Heart right ventricle (tissue), 16 donors: ENCODE data around the gene KAT6B. TPM values are rescaled to one million over a fixed set of nuclear protein-coding genes. Genes with fewer than 3 reads are reported as not detected.

Source experiments
- ATAC-seq, 8 donors: fragments of 200-7000 bp; cut with Tn5 transposase; one replicate each; pipeline ENCODE4 v1.9.1; 2020; ENCODE audit warnings: mild to moderate bottlenecking in 8 of 8, moderate library complexity in 8 of 8, moderate number of reproducible peaks in 1 of 8
- DNase-seq, 2 donors: peaks; one replicate each; pipeline ENCODE4 v3.0.0-alpha.2; 2020
- H3K27ac ChIP-seq, 10 donors: fragments of 200-600 bp; sonication (generic) in 2 of 10; one replicate each; pipeline versions ENCODE4 v1.5.0 to v1.8.0; 2020 to 2022; ENCODE audit warnings: mild to moderate bottlenecking in 3 of 10
- H3K27me3 ChIP-seq, 7 donors: fragments of 200-600 bp; one replicate each; pipeline ENCODE4 v1.8.0; 2021 to 2022; ENCODE audit warnings: mild to moderate bottlenecking in 2 of 7
- H3K36me3 ChIP-seq, 9 donors: fragments of 200-600 bp; sonication (generic) in 1 of 9; one replicate each; pipeline versions ENCODE4 v1.5.0 to v1.8.0; 2020 to 2022; ENCODE audit warnings: mild to moderate bottlenecking in 2 of 9
- H3K4me1 ChIP-seq, 9 donors: fragments of 200-600 bp; sonication (generic) in 1 of 9; one replicate each; pipeline versions ENCODE4 v1.5.0 to v1.8.0; 2020 to 2022; ENCODE audit warnings: mild to moderate bottlenecking in 4 of 9
- H3K4me3 ChIP-seq, 10 donors: fragments of 200-600 bp; sonication (generic) in 2 of 10; one replicate each; pipeline versions ENCODE4 v1.5.0 to v1.8.0; 2020 to 2022; ENCODE audit warnings: mild to moderate bottlenecking in 7 of 10, moderate library complexity in 2 of 10
- H3K9me3 ChIP-seq, 11 donors: fragments of 200-600 bp in 10 of 11; sonication (generic) in 2 of 11; one replicate each; pipeline versions ENCODE4 v1.5.0 to v1.8.0; 2013 to 2022; ENCODE audit warnings: mild to moderate bottlenecking in 2 of 11, control low read depth in 1 of 11, moderate library complexity in 1 of 11
- CTCF ChIP-seq, 9 donors: fragments of 200-600 bp; sonication (generic) in 2 of 9; IDR thresholded peaks; one replicate each; pipeline versions ENCODE4 v1.5.0 to v1.8.0; 2021 to 2022; ENCODE audit warnings: antibody characterized with exemption in 9 of 9, mild to moderate bottlenecking in 5 of 9, moderate library complexity in 1 of 9
- WGBS, 2 donors: extraction: QIAGEN DNeasy Blood & Tissue Kit; methylation state at CpG; one replicate each; pipeline ENCODE4 v1.1.7; 2013; ENCODE audit warnings: inconsistent platforms in 1 of 2; 5-methylcytosine and 5-hydroxymethylcytosine counted together
- intact Hi-C, 10 donors: fragments of 100-400 bp; cut with DNase I; formaldehyde crosslinking; loops; one replicate each; pipeline versions ENCODE4 v1.11.1 to v1.14.2; 2022
- polyA plus RNA-seq, 2 donors: library from polyadenylated mRNA; stranded (reverse); fragments of 200-250 nt; gene quantifications; one replicate each; pipeline ENCODE4 v1.2.3, GENCODE V29; 2013
- total RNA-seq, 10 donors: library from RNA; stranded (reverse); fragmentation: NEBNext Ultra II Directional in 3 of 10; extraction: Animal tissue kit (Norgen Biotek cat#: 25700) in 3 of 10; gene quantifications; one replicate each; pipeline versions ENCODE4 v1.2.1 to v1.2.4, GENCODE V29; 2021 to 2023
- donor health status: Arrhythmogenic right ventricular cardiomyopathy.
- donor health status: ischemic (EF 13 %, LVEDD 7.1; RV severe dilation, severe dysfunction).
- donor health status: healthy with polysubstance abuse.
- donor health status: DM: no; HTN: yes; CAD: no.
- donor health status: DM: no; HTN: no; CAD: no.
- donor health status: ischemic (EF 25% LVEDD 6.9; RV normal size, moderate dysfunction).
- donor health status: ischemic (EF 25% LVEDD 5.7; RV mildly dilated, moderate dysfunction).
- donor health status: healthy.
- donor health status: DM: yes; HTN: yes; CAD: no.
- donor health status: Ischemic cardiomyopathy.
- donor health status: ischemic (EF 35%, LVEDD 5.7; RV mildly dilated, moderate dysfunction).
- donor health status: nonischemic (EF 11% LVEDD 7.7; RV severe dilation, severe dysfunction).
- donor health status: DM: yes; HTN: yes; CAD: no.
- donor health status: PGD.
- donor health status: ischemic (EF 29% LVEDD 5.4; RV normal size, mild dysfunction).
- donor health status: nonischemic (EF 23%, LVEDD 6.1; RV moderate dilation, normal function).

The KAT6B gene
- total and polyA plus RNA-seq, 12 donors, result 3.4 to 58.4 (median 46.5) TPM

DNA sequence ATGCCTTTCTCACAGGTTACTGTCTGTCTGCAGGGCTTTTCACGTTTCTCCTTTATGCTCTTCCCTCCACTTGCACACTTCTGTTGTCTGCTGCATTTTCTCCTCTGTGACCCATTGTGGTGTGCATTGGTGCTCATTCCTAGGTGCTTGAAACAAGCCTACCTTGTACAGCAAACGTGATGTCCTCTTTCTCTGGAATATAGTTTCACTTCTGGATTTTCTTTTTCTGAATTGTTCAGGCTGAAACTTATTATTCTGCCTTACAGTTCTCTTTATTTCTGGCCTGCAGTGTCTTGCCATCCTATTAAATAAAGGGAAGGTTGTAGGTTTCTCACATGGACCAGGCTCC lies 156.2 kb downstream of the KAT6B start:
- 90 to 91% methylated on average over 2 of the region's 2 CpGs for WGBS, 2 donors
- H3K4me3 ChIP-seq, result no peak overlapping the region
- no peak for DNase-seq
- H3K4me1 ChIP-seq, result peaks cover 0 to 5% (median under 1%) of the 10 kb centered on the region in 9 donors
- intact Hi-C loops, result no loop called here
- TF ChIP-seq CTCF (IDR thresholded peaks at IDR 0.05), result no peak
- H3K9me3 ChIP-seq, result no peaks in the 10 kb centered on the region
- no peaks in the 10 kb centered on the region for H3K27me3 ChIP-seq
- ATAC-seq, result no peak
- no peak overlapping the region for H3K27ac ChIP-seq
- H3K36me3 ChIP-seq, result peaks cover 0 to 77% (median 21%) of the 10 kb centered on the region in 9 donors

DNA sequence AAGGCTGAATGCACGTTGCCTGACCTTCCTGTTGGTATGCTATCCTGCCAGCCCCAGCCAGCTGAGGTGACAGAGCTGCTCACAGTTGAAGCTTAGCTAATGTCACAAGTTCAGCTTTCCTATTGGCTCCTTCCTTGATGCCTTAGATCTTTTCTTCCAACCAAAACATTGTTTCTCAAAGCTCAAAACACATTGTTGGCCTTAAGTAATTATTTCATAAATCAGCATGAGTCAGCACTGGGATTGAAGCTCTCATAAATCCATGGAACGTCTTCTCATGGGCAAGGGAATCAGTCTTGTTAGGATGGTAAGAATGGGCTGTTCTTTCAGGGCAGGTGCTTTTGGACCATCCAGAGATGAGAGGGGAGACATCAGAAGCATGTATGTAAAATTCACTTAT lies 157.0 kb downstream of the KAT6B start:
- H3K9me3 ChIP-seq, result no peaks in the 10 kb centered on the region
- H3K27ac ChIP-seq, result no peak overlapping the region
- 81 to 84% methylated on average over 2 of the region's 2 CpGs for WGBS, 2 donors
- no peaks in the 10 kb centered on the region for H3K27me3 ChIP-seq
- peaks cover 0 to 13% (median 9%) of the 10 kb centered on the region in 9 donors for H3K4me1 ChIP-seq
- TF ChIP-seq CTCF (IDR thresholded peaks at IDR 0.05), result no peak
- peaks cover 0 to 70% (median 21%) of the 10 kb centered on the region in 9 donors for H3K36me3 ChIP-seq
- DNase-seq, result no peak
- ATAC-seq, result no peak
- H3K4me3 ChIP-seq, result no peak overlapping the region
- intact Hi-C loops, result no loop called here

DNA sequence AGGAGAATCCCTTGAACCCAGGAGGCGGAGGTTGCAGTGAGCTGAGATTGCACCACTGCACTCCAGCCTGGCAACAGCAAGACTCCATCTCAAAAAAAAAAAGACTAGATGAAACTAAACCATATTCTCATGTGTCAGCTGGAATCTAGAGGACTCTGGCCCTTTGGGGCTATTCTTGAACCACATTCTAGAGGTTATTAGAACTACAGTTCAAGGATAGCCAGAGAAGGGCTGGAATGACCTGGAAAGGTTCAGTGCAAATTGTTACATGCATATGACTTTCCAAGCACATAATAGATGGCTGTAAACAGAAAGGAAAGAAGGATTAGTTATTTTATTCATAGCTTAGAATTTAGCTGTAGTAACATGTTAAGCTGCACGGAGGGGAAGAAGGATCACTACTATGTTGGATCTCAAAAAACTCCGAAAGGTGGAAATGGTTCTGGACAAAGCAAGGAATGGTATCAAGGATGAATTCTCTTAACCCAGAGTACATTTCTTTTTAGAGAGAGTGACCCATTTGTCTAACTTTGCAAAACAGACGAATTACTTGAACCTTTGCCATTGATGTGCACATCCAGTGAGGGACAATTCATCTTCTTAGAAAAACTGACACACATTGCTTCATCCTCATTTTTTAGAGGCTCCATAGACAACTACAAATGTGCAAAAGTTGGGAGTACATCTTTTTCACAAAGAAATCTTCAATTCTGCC lies 161.1 kb downstream of the KAT6B start:
- Histone ChIP-seq H3K27me3 (no peaks in the 10 kb centered on the region), H3K36me3 (peaks cover 0 to 70% (median 17%) of the 10 kb centered on the region in 9 donors), H3K27ac (peak overlapping the region in 2 of 10 donors; percentile 6 to 16), H3K4me1 (peaks cover 3 to 30% (median 22%) of the 10 kb centered on the region in 9 donors), H3K4me3 (no peak overlapping the region), H3K9me3 (no peaks in the 10 kb centered on the region)
- intact Hi-C loops, result no loop called here
- ATAC-seq (no peak), DNase-seq (no peak)
- WGBS, 2 donors, result 80 to 82% methylated on average over 4 of the region's 4 CpGs
- TF ChIP-seq CTCF (IDR thresholded peaks at IDR 0.05), result no peak

DNA sequence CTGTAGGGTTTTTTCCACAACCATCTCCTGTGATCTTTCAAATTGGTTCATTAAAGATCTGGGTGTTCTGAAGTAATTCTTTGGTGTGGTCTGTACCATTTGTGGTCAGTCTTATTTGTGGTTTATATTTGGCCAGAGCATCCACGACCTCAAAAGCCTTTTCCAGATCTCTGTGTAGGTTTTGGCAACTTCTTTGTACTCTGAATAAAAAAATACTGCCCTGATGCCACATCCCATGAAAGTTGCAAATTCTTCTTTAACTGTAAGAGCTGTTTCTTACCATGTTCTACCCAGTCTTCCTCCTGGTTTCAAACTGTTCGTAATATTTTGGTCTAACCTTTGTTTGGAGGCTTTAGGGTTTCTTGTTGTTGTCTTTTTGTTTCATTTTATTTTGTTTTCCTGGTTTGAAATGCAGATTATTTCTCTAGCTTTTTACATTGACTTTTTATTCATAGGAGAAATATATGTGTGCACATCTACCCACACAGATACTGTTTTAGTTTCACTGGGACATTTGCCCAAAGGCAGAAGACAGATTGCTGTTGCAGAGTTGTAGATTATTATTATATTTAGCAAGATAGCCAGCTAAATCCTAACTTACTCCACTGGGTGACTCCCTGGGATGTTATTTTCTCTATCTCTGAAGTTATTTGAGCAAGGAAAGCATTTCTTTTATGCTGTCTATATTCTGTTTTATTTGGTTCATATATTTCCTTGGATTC lies 161.8 kb downstream of the KAT6B start:
- peaks cover 3 to 30% (median 22%) of the 10 kb centered on the region in 9 donors for H3K4me1 ChIP-seq
- no peak for DNase-seq
- H3K27me3 ChIP-seq, result no peaks in the 10 kb centered on the region
- intact Hi-C loops, result no loop called here
- no peak for TF ChIP-seq CTCF (IDR thresholded peaks at IDR 0.05)
- 50 to 51% methylated on average over 2 of the region's 2 CpGs for WGBS, 2 donors
- H3K9me3 ChIP-seq, result no peaks in the 10 kb centered on the region
- peaks cover 0 to 70% (median 25%) of the 10 kb centered on the region in 9 donors for H3K36me3 ChIP-seq
- no peak overlapping the region for H3K4me3 ChIP-seq
- ATAC-seq, result peak in 1 of 8 donors; percentile 74
- H3K27ac ChIP-seq, result peak overlapping the region in 3 of 10 donors; percentile 1 to 16 (median 6)
